HEK293T (cell line): ENCODE results near the gene JAK3.

Source experiments
- BHLHE40 ChIP-seq: fragments of 450-650 bp; IDR thresholded peaks from 2 replicates; pipeline ENCODE4 v1.6.1; 2016; ENCODE audit warnings: mild to moderate bottlenecking, moderate library complexity, borderline replicate concordance
- FOXK2 ChIP-seq: fragments of 450-650 bp; IDR thresholded peaks from 2 replicates; pipeline ENCODE4 v1.6.1; 2016; ENCODE audit warnings: mild to moderate bottlenecking
- FOXM1 ChIP-seq: fragments of 450-650 bp; IDR thresholded peaks from 2 replicates; pipeline ENCODE4 v1.6.1; 2017; ENCODE audit warnings: mild to moderate bottlenecking, borderline replicate concordance
- HDGF ChIP-seq: fragments of 450-650 bp; IDR thresholded peaks from 2 replicates; pipeline ENCODE4 v1.6.1; 2017; ENCODE audit warnings: antibody characterized with exemption, borderline replicate concordance
- NFRKB ChIP-seq: fragments of 450-650 bp; IDR thresholded peaks from 2 replicates; pipeline ENCODE4 v1.6.1; 2016; ENCODE audit warnings: mild to moderate bottlenecking, moderate library complexity
- SP1 ChIP-seq: fragments of 450-650 bp; IDR thresholded peaks from 2 replicates; pipeline ENCODE4 v1.6.1; 2017
- SUZ12 ChIP-seq: fragments of 450-650 bp; IDR thresholded peaks from 2 replicates; pipeline ENCODE4 v1.6.1; 2016; ENCODE audit warnings: mild to moderate bottlenecking
- TARDBP ChIP-seq: fragments of 450-650 bp; IDR thresholded peaks from 2 replicates; pipeline ENCODE4 v1.6.1; 2016

DNA sequence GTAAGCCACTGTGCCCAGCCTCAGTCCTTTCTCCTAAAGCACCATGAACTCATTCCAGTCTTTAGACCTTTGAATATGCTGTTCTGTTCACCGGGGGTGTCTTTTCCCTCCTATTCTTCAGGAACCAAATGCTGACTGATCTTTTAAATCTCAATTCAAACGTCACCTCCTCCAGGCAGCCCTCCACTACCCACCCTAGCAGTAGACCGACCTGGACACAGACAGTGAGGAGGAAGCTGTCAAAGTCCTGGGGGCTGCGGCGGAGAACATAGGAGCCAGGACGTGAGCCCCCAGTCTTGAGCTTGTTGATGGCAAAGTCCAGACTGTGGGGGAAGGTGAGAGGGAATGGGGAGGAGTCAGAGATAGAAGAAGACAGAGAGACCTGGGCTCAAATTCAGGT is 7.8 kb downstream of the JAK3 start:
- TF ChIP-seq NFRKB (no peak), TARDBP (no peak), BHLHE40 (no peak), FOXM1 (no peak), SP1 (no peak), FOXK2 (no peak), SUZ12 (no peak), HDGF (no peak)
